Colonic mucosa (tissue), 4 donors: Measurements from ENCODE around the gene WDR54. TPM values are rescaled to one million over a fixed set of nuclear protein-coding genes. Genes with fewer than 3 reads are reported as not detected.
"Not testable (repeated sequence)": the region's sequence is repeated elsewhere in the genome, so short reads cannot be mapped to it uniquely, and the experiment has no call there.

ENCODE experiments used
- DNase-seq: peaks from one replicate; pipeline ENCODE4 v3.0.0-alpha.2; 2020
- H3K27ac ChIP-seq: fragments of 200-600 bp; one replicate; pipeline ENCODE4 v1.8.0; 2021
- H3K27me3 ChIP-seq: fragments of 200-600 bp; one replicate; pipeline ENCODE4 v1.8.0; 2021
- H3K36me3 ChIP-seq: fragments of 200-600 bp; one replicate; pipeline ENCODE4 v1.8.0; 2021
- H3K4me1 ChIP-seq: fragments of 200-600 bp; one replicate; pipeline ENCODE4 v1.8.0; 2021; ENCODE audit warnings: mild to moderate bottlenecking
- H3K4me3 ChIP-seq: fragments of 200-600 bp; one replicate; pipeline ENCODE4 v1.8.0; 2021
- H3K9ac ChIP-seq, 2 donors: one replicate each; pipeline ENCODE4 v1.7.0; 2013; ENCODE audit warnings: control low read depth in 2 of 2, low read depth in 2 of 2, low read length in 2 of 2
- H3K9me3 ChIP-seq: fragments of 200-600 bp; one replicate; pipeline ENCODE4 v1.8.0; 2021
- CTCF ChIP-seq: fragments of 200-600 bp; IDR thresholded peaks from one replicate; pipeline ENCODE4 v1.8.0; 2022; ENCODE audit warnings: antibody characterized with exemption, mild to moderate bottlenecking
- intact Hi-C: fragments of 100-400 bp; cut with DNase I; formaldehyde crosslinking; loops from one replicate; pipeline ENCODE4 v1.14.1; 2022
- total RNA-seq, 2 donors: library from RNA; stranded (reverse); fragmentation: NEBNext Ultra II Directional in 1 of 2; extraction: Animal tissue kit (Norgen Biotek cat#: 25700) in 1 of 2; gene quantifications; one replicate each; pipeline ENCODE4 v1.2.1, GENCODE V29; 2021
- donor health status: healthy.
- donor health status: DM: no; HTN: no; CAD: no.
- donor health status: DM: no; HTN: no; CAD: no.

WDR54 gene
- total RNA-seq, 2 donors from 2014 or later: 7.5 to 9.0 TPM

GRCh38 chr2:74418312-74418711 lies 3.2 kb upstream of the WDR54 start:
- Histone ChIP-seq H3K4me3 (no peak overlapping the region), H3K27ac (no peak overlapping the region), H3K27me3 (no peaks in the 10 kb centered on the region), H3K4me1 (no peaks in the 10 kb centered on the region), H3K9ac (no peak overlapping the region), H3K9me3 (no peaks in the 10 kb centered on the region), H3K36me3 (no peaks in the 10 kb centered on the region)
- DNase-seq: no peak
- intact Hi-C loops: no loop called here
- no peak for TF ChIP-seq CTCF

DNA sequence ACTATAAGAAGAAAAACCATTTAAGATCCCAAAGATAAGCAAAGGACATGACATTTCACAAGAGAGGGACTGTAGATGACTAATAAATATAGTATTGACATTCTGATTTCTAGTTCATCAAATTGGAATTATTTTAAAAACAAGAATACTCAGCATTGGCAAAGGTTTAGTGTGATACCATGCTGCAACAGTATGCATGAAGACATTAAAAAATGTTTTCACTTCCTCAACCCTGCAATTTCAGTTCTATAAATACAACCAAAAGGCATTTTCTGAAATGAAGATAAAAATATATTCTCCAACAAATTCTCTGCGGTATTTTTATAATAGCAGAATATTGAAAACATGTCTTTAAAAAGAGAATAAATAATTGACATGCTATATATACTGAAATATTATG lies 2.2 kb upstream of the WDR54 start:
- Histone ChIP-seq H3K27me3 (no peaks in the 10 kb centered on the region), H3K36me3 (no peaks in the 10 kb centered on the region), H3K4me1 (no peaks in the 10 kb centered on the region), H3K9me3 (no peaks in the 10 kb centered on the region), H3K27ac (no peak overlapping the region), H3K4me3 (no peak overlapping the region), H3K9ac (no peak overlapping the region)
- TF ChIP-seq CTCF: no peak
- intact Hi-C loops: no loop called here
- DNase-seq: no peak

DNA sequence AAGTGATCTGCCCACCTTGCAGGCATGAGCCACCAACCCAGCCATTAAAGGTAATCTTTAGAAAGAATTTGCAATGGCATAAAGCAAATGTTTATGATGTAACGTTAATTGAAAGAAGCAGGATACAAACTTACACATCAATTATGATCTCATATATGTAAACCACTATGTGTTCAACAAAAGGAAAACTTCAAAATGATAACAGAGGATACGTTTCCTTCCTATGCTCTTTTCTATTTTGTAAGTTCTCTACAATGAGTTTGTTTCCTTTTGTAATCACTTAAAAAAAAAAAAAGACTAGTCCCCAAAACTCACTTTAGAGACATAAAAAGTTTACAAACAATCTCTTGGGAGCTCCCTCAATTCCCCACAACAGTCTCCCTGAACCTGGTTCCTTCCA lies 1.5 kb upstream of the WDR54 start:
- no peak for DNase-seq
- H3K27me3 ChIP-seq: no peaks in the 10 kb centered on the region
- H3K27ac ChIP-seq: no peak overlapping the region
- intact Hi-C loops: no loop called here
- no peaks in the 10 kb centered on the region for H3K9me3 ChIP-seq
- H3K4me1 ChIP-seq: no peaks in the 10 kb centered on the region
- no peak for TF ChIP-seq CTCF
- H3K36me3 ChIP-seq: no peaks in the 10 kb centered on the region
- H3K4me3 ChIP-seq: no peak overlapping the region
- H3K9ac ChIP-seq: no peak overlapping the region

GRCh38 chr2:74420443-74421103 lies 957 bp upstream of the WDR54 start:
- H3K9ac ChIP-seq, DNase-seq, H3K4me1 ChIP-seq, H3K27ac ChIP-seq, H3K4me3 ChIP-seq, intact Hi-C loops, H3K27me3 ChIP-seq, H3K36me3 ChIP-seq, H3K9me3 ChIP-seq: not testable (repeated sequence)

DNA sequence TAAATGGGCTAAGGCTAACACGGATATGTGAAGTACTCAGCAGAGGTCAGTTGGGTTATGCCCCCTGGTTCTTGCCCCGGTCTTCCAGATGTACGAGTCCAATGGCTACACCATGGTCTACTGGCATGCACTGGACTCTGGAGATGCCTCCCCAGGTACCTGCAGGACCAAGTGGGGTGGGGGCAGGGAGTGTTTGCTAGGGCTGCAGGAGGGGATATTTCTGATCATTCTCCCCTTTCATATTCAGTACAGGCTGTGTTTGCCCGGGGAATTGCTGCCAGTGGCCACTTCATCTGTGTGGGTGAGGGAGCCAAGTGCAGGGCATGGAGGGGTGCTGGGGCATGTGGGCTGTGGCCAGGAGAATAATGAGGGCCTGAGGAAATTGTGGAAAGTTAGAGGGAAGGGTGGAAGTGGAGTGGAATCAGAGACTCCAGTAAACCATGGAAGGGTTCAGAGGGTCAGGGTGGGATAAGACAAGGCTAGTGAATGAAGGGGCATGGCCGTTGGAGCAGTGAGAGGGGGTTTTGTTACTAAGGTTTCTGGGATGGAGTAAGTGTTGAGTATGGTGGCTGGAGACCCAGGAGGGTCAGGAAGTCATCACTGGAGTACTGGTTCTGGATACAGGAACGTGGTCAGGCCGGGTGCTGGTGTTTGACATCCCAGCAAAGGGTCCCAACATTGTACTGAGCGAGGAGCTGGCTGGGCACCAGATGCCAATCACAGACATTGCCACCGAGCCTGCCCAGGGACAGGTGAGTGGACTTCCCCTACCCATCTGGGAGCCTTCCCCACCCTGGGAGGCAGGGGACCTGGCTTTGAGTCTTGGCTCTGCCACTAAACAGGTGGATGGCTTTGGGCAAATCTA lies 1.9 kb downstream of the WDR54 start:
- H3K4me1 ChIP-seq: no peaks in the 10 kb centered on the region
- DNase-seq: no peak

More for the DNA sequence above, 1.9 kb downstream of the WDR54 start:
- TF ChIP-seq CTCF: no peak
- intact Hi-C loops: no loop called here
- no peak overlapping the region for H3K27ac ChIP-seq
- no peak overlapping the region for H3K9ac ChIP-seq
- H3K36me3 ChIP-seq: no peaks in the 10 kb centered on the region
- no peaks in the 10 kb centered on the region for H3K27me3 ChIP-seq
- H3K9me3 ChIP-seq: no peaks in the 10 kb centered on the region
- no peak overlapping the region for H3K4me3 ChIP-seq
